Endothelial cell of umbilical vein (primary cell): ENCODE results near the gene TTC3. TPM values are rescaled to one million over a fixed set of nuclear protein-coding genes. Genes with fewer than 3 reads are reported as not detected.

ENCODE experiments used
- BruUV-seq: library from RNA; stranded (reverse); fragments of 400-500 nt; replicated peaks from 2 replicates; lab custom pipeline; 2021; lab: Mats Ljungman, UMichigan
- CTCF ChIA-PET: fragments of 300-600, 350-600 bp; sonication (Branson Sonifier 250); formaldehyde crosslinking; loops from one replicate; lab custom pipeline; 2021; ENCODE audit warnings: antibody characterized with exemption, inconsistent platforms; lab: Charles Lee
- POLR2A ChIA-PET: fragments of 300-600, 350-600 bp; sonication (Branson Sonifier 250); formaldehyde crosslinking; loops from one replicate; lab custom pipeline; 2021; ENCODE audit warnings: antibody characterized with exemption, inconsistent platforms; lab: Charles Lee
- DNase-seq: peaks from one replicate; pipeline ENCODE4 v3.0.0-alpha.2; 2011; ENCODE audit warnings: low read depth, low spot score
- FAIRE-seq: peaks from 2 replicates; lab custom pipeline; 2011; peaks lifted over from hg19 to GRCh38; lab: Jason Lieb, UNC
- H2AFZ ChIP-seq: 2 replicates; pipeline ENCODE4 v1.6.0; 2012; ENCODE audit warnings: low read depth, low read length, control low read depth, inconsistent platforms
- H3K27ac ChIP-seq: 2 replicates; pipeline ENCODE4 v1.5.1; 2011; ENCODE audit warnings: low read depth, mild to moderate bottlenecking, control low read depth, low read length, moderate library complexity; ENCODE audit not compliant: insufficient read depth
- H3K27me3 ChIP-seq, 2 experiments: 2 replicates each; pipeline versions ENCODE4 v1.6.0 to v1.6.1; 2011; ENCODE audit warnings: low read length in 2 of 2, mixed read lengths in 1 of 2; ENCODE audit not compliant: control insufficient read depth in 2 of 2, insufficient read depth in 2 of 2
- H3K36me3 ChIP-seq, 2 experiments: 2 replicates in 1 of 2; 3 replicates in 1 of 2; pipeline ENCODE4 v1.5.1; 2011; ENCODE audit warnings: low read length in 2 of 2, mild to moderate bottlenecking in 1 of 2, moderate library complexity in 1 of 2; ENCODE audit not compliant: control insufficient read depth in 2 of 2, insufficient read depth in 2 of 2; ENCODE audit errors: extremely low read depth in 1 of 2
- H3K4me1 ChIP-seq: 3 replicates; pipeline ENCODE4 v1.5.1; 2011; ENCODE audit warnings: mild to moderate bottlenecking, low read length; ENCODE audit not compliant: control insufficient read depth, insufficient read depth; ENCODE audit errors: extremely low read depth
- H3K4me2 ChIP-seq: 2 replicates; pipeline ENCODE4 v1.6.1; 2011; ENCODE audit warnings: low read length, control low read depth, mixed read lengths; ENCODE audit not compliant: insufficient read depth
- H3K4me3 ChIP-seq, 3 experiments: fragments of 200-600 bp in 1 of 3; sonication (generic), shearing (Covaris generic) in 1 of 3; replicated peaks in 1 of 3; 2 replicates each; pipeline ENCODE4 v1.5.1; 2011 to 2016; ENCODE audit warnings: control low read depth in 3 of 3, low read length in 3 of 3, mild to moderate bottlenecking in 2 of 3, inconsistent platforms in 1 of 3, low read depth in 1 of 3, moderate library complexity in 1 of 3; ENCODE audit not compliant: insufficient read depth in 1 of 3
- H3K79me2 ChIP-seq: 2 replicates; pipeline ENCODE4 v1.6.0; 2012; ENCODE audit warnings: low read length, inconsistent platforms; ENCODE audit not compliant: control insufficient read depth, insufficient read depth
- H3K9ac ChIP-seq: replicated peaks from 2 replicates; pipeline ENCODE3; 2011; ENCODE audit warnings: low read length, control low read depth; ENCODE audit not compliant: insufficient read depth; ENCODE audit errors: extremely low read depth
- H3K9me1 ChIP-seq: replicated peaks from 3 replicates; pipeline ENCODE4 v1.6.0; 2011; ENCODE audit warnings: mild to moderate bottlenecking, low read length; ENCODE audit not compliant: control insufficient read depth, insufficient read depth; ENCODE audit errors: extremely low read depth
- H3K9me3 ChIP-seq: replicated peaks from 2 replicates; pipeline ENCODE4 v1.5.1; 2012; ENCODE audit warnings: low read length, inconsistent platforms; ENCODE audit not compliant: control insufficient read depth, insufficient read depth
- H4K20me1 ChIP-seq: replicated peaks from 2 replicates; pipeline ENCODE3; 2011; ENCODE audit warnings: mild to moderate bottlenecking, low read length; ENCODE audit not compliant: control insufficient read depth, insufficient read depth; ENCODE audit errors: extremely low read depth
- EZH2 ChIP-seq: IDR thresholded peaks from 2 replicates; pipeline ENCODE4 v1.6.1; 2012; ENCODE audit warnings: borderline replicate concordance, low read depth, mild to moderate bottlenecking, moderate library complexity, low read length, inconsistent platforms; ENCODE audit not compliant: severe bottlenecking
- FOS ChIP-seq: IDR thresholded peaks from 2 replicates; pipeline ENCODE4 v1.6.1; 2011; ENCODE audit warnings: mild to moderate bottlenecking, low read length, moderate library complexity, borderline replicate concordance; ENCODE audit not compliant: insufficient read depth
- GATA2 ChIP-seq: IDR thresholded peaks from 2 replicates; pipeline ENCODE4 v1.7.0; 2011; ENCODE audit warnings: low read depth, mild to moderate bottlenecking, moderate library complexity, mixed read lengths, low read length; ENCODE audit not compliant: insufficient read length, insufficient read depth
- JUN ChIP-seq: IDR thresholded peaks from 2 replicates; pipeline ENCODE4 v1.6.1; 2011; ENCODE audit warnings: borderline replicate concordance, low read depth; ENCODE audit not compliant: insufficient read length, insufficient read depth
- MYC ChIP-seq: IDR thresholded peaks from one replicate; pipeline ENCODE4 v1.6.1; 2011; ENCODE audit warnings: mild to moderate bottlenecking, low read depth, low read length
- POLR2A ChIP-seq: IDR thresholded peaks from 2 replicates; pipeline ENCODE4 v1.6.1; 2012; ENCODE audit warnings: low read depth, mild to moderate bottlenecking, control low read depth, low read length
- POLR2AphosphoS5 ChIP-seq: IDR thresholded peaks from 2 replicates; pipeline ENCODE4 v1.6.1; 2012; ENCODE audit warnings: low read depth, mild to moderate bottlenecking, control low read depth, low read length, moderate library complexity; ENCODE audit not compliant: insufficient read depth
- dilution Hi-C: fragments of 300-500 bp; cut with MboI; formaldehyde crosslinking; loops from one replicate; pipeline ENCODE4 v1.15.0; 2019; ENCODE audit warnings: low sequenced_read_pairs; ENCODE audit not compliant: extremely low pct_ligation_motif_present
- intact Hi-C: fragments of 100-400 bp; cut with micrococcal nuclease; formaldehyde crosslinking; loops from one replicate; pipeline ENCODE4 v1.10.0; 2022
- polyA plus RNA-seq, 4 experiments: library from polyadenylated mRNA; depleted of rRNA in 3 of 4; stranded (reverse) in 3 of 4; unstranded in 1 of 4; fragments of >200 nt; gene quantifications; 2 replicates each; pipeline versions ENCODE4 v1.2.1 to v1.2.3, GENCODE V29; 2011 to 2012; ENCODE audit warnings: missing spikeins in 1 of 4
- total RNA-seq: library from RNA; stranded (reverse); gene quantifications from 2 replicates; pipeline ENCODE4 v1.2.3, GENCODE V29; 2021
- TF ChIP-seq, protein P1 (sequence below), 2 donors: IDR thresholded peaks; 1 replicate in 1 of 2; 2 replicates in 1 of 2; pipeline ENCODE4 v1.5.1; 2011; ENCODE audit warnings: low read length in 2 of 2, mild to moderate bottlenecking in 2 of 2, moderate library complexity in 2 of 2, control low read depth in 1 of 2, inconsistent platforms in 1 of 2, low read depth in 1 of 2; ENCODE audit not compliant: insufficient read depth in 1 of 2; ENCODE audit errors: extremely low read depth in 1 of 2
- TF ChIP-seq, protein P2 (sequence below): IDR thresholded peaks from 2 replicates; pipeline ENCODE4 v1.6.1; 2011; ENCODE audit not compliant: insufficient read depth, insufficient read length

The TTC3 gene
- total and polyA plus RNA-seq, 2 donors (not counting 3 experiments of a cell fraction or from before 2014, with no cell fraction given) = 26.2 to 113 TPM

DNA sequence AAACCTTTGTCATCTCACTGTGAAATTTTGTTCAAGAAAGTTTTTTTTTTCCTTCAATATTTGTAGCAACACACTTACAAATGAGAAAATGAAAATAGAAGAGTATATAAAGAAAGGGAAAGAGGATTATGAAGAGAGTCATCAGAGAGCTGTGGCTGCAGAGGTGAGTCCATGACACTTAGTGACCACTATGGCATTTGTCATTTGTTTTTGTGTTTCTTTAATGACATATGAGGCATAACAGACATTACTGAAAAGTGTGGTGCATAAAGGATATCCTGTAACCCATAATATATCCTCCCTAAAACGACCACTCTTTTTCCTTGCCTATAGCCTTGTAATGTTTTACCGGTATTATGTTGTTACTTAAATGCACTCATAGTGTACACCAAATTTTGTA, 113.9 kb downstream of the TTC3 start:
- no peaks in the 10 kb centered on the region for H3K9me3 ChIP-seq
- ChIA-PET POLR2A (interaction anchor here (0.7 kb wide), 1 partner anchor 288 kb away, joined by 4 read pairs; no protein-coding TSS in a partner anchor), CTCF (interaction anchor here (1.1 kb wide), 2 partner anchors 12 to 289 kb away, joined by 3 read pairs; no protein-coding TSS in a partner anchor)
- no peaks in the 10 kb centered on the region for H3K79me2 ChIP-seq
- no TSS peak for BruUV-seq
- no peak overlapping the region for H3K27ac ChIP-seq
- FAIRE-seq (no peak), DNase-seq (no peak)
- H3K9me1 ChIP-seq = no peaks in the 10 kb centered on the region
- intact Hi-C loops (no loop called here), dilution Hi-C loops (no loop called here)
- no peaks in the 10 kb centered on the region for H3K27me3 ChIP-seq
- no peak overlapping the region for H3K9ac ChIP-seq
- no peak overlapping the region for H3K4me3 ChIP-seq
- H4K20me1 ChIP-seq = no peaks in the 10 kb centered on the region
- H3K36me3 ChIP-seq = peaks cover 3 to 11% of the 10 kb centered on the region in 2 experiments
- H3K4me1 ChIP-seq = no peaks in the 10 kb centered on the region
- H3K4me2 ChIP-seq = no peak overlapping the region
- TF ChIP-seq GATA2 (no peak), EZH2 (no peak), JUN (no peak), POLR2A (no peak), FOS (no peak), POLR2AphosphoS5 (no peak), MYC (no peak)
- TF ChIP-seq, protein P1, sequence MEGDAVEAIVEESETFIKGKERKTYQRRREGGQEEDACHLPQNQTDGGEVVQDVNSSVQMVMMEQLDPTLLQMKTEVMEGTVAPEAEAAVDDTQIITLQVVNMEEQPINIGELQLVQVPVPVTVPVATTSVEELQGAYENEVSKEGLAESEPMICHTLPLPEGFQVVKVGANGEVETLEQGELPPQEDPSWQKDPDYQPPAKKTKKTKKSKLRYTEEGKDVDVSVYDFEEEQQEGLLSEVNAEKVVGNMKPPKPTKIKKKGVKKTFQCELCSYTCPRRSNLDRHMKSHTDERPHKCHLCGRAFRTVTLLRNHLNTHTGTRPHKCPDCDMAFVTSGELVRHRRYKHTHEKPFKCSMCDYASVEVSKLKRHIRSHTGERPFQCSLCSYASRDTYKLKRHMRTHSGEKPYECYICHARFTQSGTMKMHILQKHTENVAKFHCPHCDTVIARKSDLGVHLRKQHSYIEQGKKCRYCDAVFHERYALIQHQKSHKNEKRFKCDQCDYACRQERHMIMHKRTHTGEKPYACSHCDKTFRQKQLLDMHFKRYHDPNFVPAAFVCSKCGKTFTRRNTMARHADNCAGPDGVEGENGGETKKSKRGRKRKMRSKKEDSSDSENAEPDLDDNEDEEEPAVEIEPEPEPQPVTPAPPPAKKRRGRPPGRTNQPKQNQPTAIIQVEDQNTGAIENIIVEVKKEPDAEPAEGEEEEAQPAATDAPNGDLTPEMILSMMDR (IDR thresholded peaks at IDR 0.05; ENCODE audit: extremely low read depth in 1 of 2, insufficient read depth in 1 of 2, low read depth in 1 of 2, low read length in 2 of 2) = no peak
- TF ChIP-seq, protein P2, sequence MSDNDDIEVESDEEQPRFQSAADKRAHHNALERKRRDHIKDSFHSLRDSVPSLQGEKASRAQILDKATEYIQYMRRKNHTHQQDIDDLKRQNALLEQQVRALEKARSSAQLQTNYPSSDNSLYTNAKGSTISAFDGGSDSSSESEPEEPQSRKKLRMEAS = no peak
- H2AFZ ChIP-seq = no peak overlapping the region
